ENCODE data around the gene DNAJC5. TPM values are rescaled to one million over a fixed set of nuclear protein-coding genes. Genes with fewer than 3 reads are reported as not detected.
A peak's percentile ranks its signal among the peaks of the same experiment; 100 is the strongest.

Gene DNAJC5
- total RNA-seq, 1 donor from 2014 or later = 57.9 TPM

GRCh38 chr20:63891061-63892002 is 3.6 kb upstream of the DNAJC5 start:
- no peak for TF ChIP-seq CTCF (IDR thresholded peaks at IDR 0.05; ENCODE audit: partially characterized antibody, unreplicated experiment)
- H3K27me3 Mint-ChIP-seq (ENCODE audit: unreplicated experiment) = peaks cover 14% of the 10 kb centered on the region
- no peak for DNase-seq
- no peak overlapping the region for H3K27ac Mint-ChIP-seq (ENCODE audit: unreplicated experiment)
- H3K4me1 Mint-ChIP-seq (ENCODE audit: low read depth, unreplicated experiment) = peaks cover 9% of the 10 kb centered on the region
- H3K36me3 Mint-ChIP-seq (ENCODE audit: unreplicated experiment) = no peaks in the 10 kb centered on the region
- peaks cover 10% of the 10 kb centered on the region for H3K9me3 Mint-ChIP-seq (ENCODE audit: unreplicated experiment)
- H3K4me3 Mint-ChIP-seq (ENCODE audit: unreplicated experiment) = no peak overlapping the region

GRCh38 chr20:63892402-63892801 is 2.5 kb upstream of the DNAJC5 start:
- DNase-seq = no peak
- H3K4me3 Mint-ChIP-seq (ENCODE audit: unreplicated experiment) = no peak overlapping the region
- TF ChIP-seq CTCF (IDR thresholded peaks at IDR 0.05; ENCODE audit: partially characterized antibody, unreplicated experiment) = no peak
- H3K27me3 Mint-ChIP-seq (ENCODE audit: unreplicated experiment) = peaks cover 14% of the 10 kb centered on the region
- H3K36me3 Mint-ChIP-seq (ENCODE audit: unreplicated experiment) = no peaks in the 10 kb centered on the region
- H3K4me1 Mint-ChIP-seq (ENCODE audit: low read depth, unreplicated experiment) = peaks cover 16% of the 10 kb centered on the region
- peaks cover 10% of the 10 kb centered on the region for H3K9me3 Mint-ChIP-seq (ENCODE audit: unreplicated experiment)
- H3K27ac Mint-ChIP-seq (ENCODE audit: unreplicated experiment) = no peak overlapping the region

- Mint-ChIP-seq H3K27me3 (ENCODE audit: unreplicated experiment) (peaks cover 14% of the 10 kb centered on the region), H3K4me3 (ENCODE audit: unreplicated experiment) (peak overlapping the region; percentile 87), H3K4me1 (ENCODE audit: low read depth, unreplicated experiment) (peaks cover 18% of the 10 kb centered on the region), H3K27ac (ENCODE audit: unreplicated experiment) (peak overlapping the region; percentile 56), H3K9me3 (ENCODE audit: unreplicated experiment) (peaks cover 10% of the 10 kb centered on the region), H3K36me3 (ENCODE audit: unreplicated experiment) (no peaks in the 10 kb centered on the region)
- TF ChIP-seq CTCF (IDR thresholded peaks at IDR 0.05; ENCODE audit: partially characterized antibody, unreplicated experiment) = no peak
- DNase-seq = no peak
Measured at GRCh38 chr20:63893999-63894357, 948 bp upstream of the DNAJC5 start.

- H3K27me3 Mint-ChIP-seq (ENCODE audit: unreplicated experiment) = peaks cover 9% of the 10 kb centered on the region
- no peak for DNase-seq
- H3K27ac Mint-ChIP-seq (ENCODE audit: unreplicated experiment) = peak overlapping the region; percentile 73
- H3K36me3 Mint-ChIP-seq (ENCODE audit: unreplicated experiment) = no peaks in the 10 kb centered on the region
- H3K9me3 Mint-ChIP-seq (ENCODE audit: unreplicated experiment) = peaks cover 10% of the 10 kb centered on the region
- H3K4me3 Mint-ChIP-seq (ENCODE audit: unreplicated experiment) = peak overlapping the region; percentile 95
- TF ChIP-seq CTCF (IDR thresholded peaks at IDR 0.05; ENCODE audit: partially characterized antibody, unreplicated experiment) = no peak
- peaks cover 18% of the 10 kb centered on the region for H3K4me1 Mint-ChIP-seq (ENCODE audit: low read depth, unreplicated experiment)
Measured at GRCh38 chr20:63895202-63895951, 451 bp downstream of the DNAJC5 start.

GRCh38 chr20:63895952-63896263 is 982 bp downstream of the DNAJC5 start:
- no peak for DNase-seq
- Mint-ChIP-seq H3K36me3 (ENCODE audit: unreplicated experiment) (no peaks in the 10 kb centered on the region), H3K4me1 (ENCODE audit: low read depth, unreplicated experiment) (peaks cover 18% of the 10 kb centered on the region), H3K4me3 (ENCODE audit: unreplicated experiment) (peak overlapping the region; percentile 95), H3K9me3 (ENCODE audit: unreplicated experiment) (peaks cover 10% of the 10 kb centered on the region), H3K27ac (ENCODE audit: unreplicated experiment) (peak overlapping the region; percentile 73), H3K27me3 (ENCODE audit: unreplicated experiment) (peaks cover 9% of the 10 kb centered on the region)
- no peak for TF ChIP-seq CTCF (IDR thresholded peaks at IDR 0.05; ENCODE audit: partially characterized antibody, unreplicated experiment)
